Tibial nerve (tissue), 4 donors: ENCODE measurements around the gene FAM162A.

Experiments
- EP300 ChIP-seq, 2 donors: sonication (generic); formaldehyde crosslinking; IDR thresholded peaks; one replicate each; pipeline ENCODE4 v1.6.1; 2017; ENCODE audit warnings: antibody characterized with exemption in 2 of 2, mild to moderate bottlenecking in 1 of 2
- POLR2A ChIP-seq, 2 donors: fragments of 450-650 bp; IDR thresholded peaks; one replicate each; pipeline ENCODE4 v1.6.1; 2017; ENCODE audit warnings: antibody characterized with exemption in 2 of 2, mild to moderate bottlenecking in 2 of 2, moderate library complexity in 2 of 2
- TF ChIP-seq, protein P1 (sequence below), 5 experiments: fragments of 200-600 bp in 3 of 5; fragments of 450-650 bp in 2 of 5; sonication (generic) in 3 of 5; IDR thresholded peaks; one replicate each; pipeline ENCODE4 v1.5.1; 2016 to 2019; ENCODE audit warnings: antibody characterized with exemption in 5 of 5, mild to moderate bottlenecking in 3 of 5, moderate library complexity in 2 of 5

GRCh38 chr3:122409446-122409845, 25.5 kb downstream of the FAM162A start:
- no peak for TF ChIP-seq EP300 (IDR thresholded peaks at IDR 0.05)
- TF ChIP-seq POLR2A (IDR thresholded peaks at IDR 0.05): no peak
- TF ChIP-seq, protein P1, sequence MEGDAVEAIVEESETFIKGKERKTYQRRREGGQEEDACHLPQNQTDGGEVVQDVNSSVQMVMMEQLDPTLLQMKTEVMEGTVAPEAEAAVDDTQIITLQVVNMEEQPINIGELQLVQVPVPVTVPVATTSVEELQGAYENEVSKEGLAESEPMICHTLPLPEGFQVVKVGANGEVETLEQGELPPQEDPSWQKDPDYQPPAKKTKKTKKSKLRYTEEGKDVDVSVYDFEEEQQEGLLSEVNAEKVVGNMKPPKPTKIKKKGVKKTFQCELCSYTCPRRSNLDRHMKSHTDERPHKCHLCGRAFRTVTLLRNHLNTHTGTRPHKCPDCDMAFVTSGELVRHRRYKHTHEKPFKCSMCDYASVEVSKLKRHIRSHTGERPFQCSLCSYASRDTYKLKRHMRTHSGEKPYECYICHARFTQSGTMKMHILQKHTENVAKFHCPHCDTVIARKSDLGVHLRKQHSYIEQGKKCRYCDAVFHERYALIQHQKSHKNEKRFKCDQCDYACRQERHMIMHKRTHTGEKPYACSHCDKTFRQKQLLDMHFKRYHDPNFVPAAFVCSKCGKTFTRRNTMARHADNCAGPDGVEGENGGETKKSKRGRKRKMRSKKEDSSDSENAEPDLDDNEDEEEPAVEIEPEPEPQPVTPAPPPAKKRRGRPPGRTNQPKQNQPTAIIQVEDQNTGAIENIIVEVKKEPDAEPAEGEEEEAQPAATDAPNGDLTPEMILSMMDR (IDR thresholded peaks at IDR 0.05): no peak
